GM12891 (cell line): ENCODE results near the gene CPSF3.

Experiments
- POLR2A ChIP-seq: IDR thresholded peaks from 2 replicates; pipeline ENCODE4 v1.6.1; 2011; ENCODE audit warnings: low read depth, low read length, control low read depth
- POLR2AphosphoS5 ChIP-seq: IDR thresholded peaks from 2 replicates; pipeline ENCODE4 v1.6.1; 2011; ENCODE audit warnings: low read depth, low read length, control low read depth
- TAF1 ChIP-seq: IDR thresholded peaks from 2 replicates; pipeline ENCODE4 v1.6.1; 2011; ENCODE audit warnings: low read depth, low read length, control low read depth

DNA sequence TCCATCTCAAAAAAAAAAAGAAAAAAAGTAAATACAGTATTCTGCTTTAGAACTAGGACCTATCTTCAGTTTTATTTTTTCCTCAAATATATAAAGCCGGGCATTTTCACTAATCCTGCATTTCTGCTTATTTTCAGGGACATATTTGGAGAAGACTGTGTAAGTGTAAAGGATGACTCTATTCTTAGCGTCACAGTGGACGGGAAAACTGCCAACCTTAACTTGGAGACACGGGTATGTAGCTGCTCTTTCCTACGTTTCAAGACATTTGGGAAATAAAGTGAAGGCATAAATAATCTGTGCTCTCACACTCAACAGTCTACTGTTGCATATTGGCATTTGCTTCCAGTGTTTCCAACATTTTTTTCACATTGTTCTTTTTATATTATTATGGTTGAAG lies 47.8 kb downstream of the CPSF3 start:
- TF ChIP-seq POLR2A (no peak), POLR2AphosphoS5 (no peak), TAF1 (no peak)
